Keratinocyte (primary cell): ENCODE results near the gene C16orf96. TPM values are rescaled to one million over a fixed set of nuclear protein-coding genes. Genes with fewer than 3 reads are reported as not detected.

Experiments used
- DNase-seq: peaks from one replicate; pipeline ENCODE4 v3.0.0-alpha.2; 2011; ENCODE audit warnings: low read depth, missing footprints, low spot score
- FAIRE-seq: peaks from 2 replicates; lab custom pipeline; 2011; peaks lifted over from hg19 to GRCh38; lab: Jason Lieb, UNC
- H2AFZ ChIP-seq: 2 replicates; pipeline ENCODE4 v1.6.0; 2012; ENCODE audit warnings: low read length, control low read depth, inconsistent platforms; ENCODE audit not compliant: control insufficient read depth
- H3K27ac ChIP-seq: 2 replicates; pipeline ENCODE4 v1.5.1; 2011; ENCODE audit warnings: low read length; ENCODE audit not compliant: control insufficient read depth, insufficient read depth
- H3K27me3 ChIP-seq: 3 replicates; pipeline ENCODE4 v1.6.0; 2011; ENCODE audit warnings: low read length; ENCODE audit not compliant: control insufficient read depth, insufficient read depth; ENCODE audit errors: extremely low read depth
- H3K36me3 ChIP-seq, 2 experiments: 2 replicates in 1 of 2; 3 replicates in 1 of 2; pipeline ENCODE4 v1.5.1; 2011; ENCODE audit warnings: low read length in 2 of 2, mild to moderate bottlenecking in 1 of 2; ENCODE audit not compliant: control insufficient read depth in 2 of 2, insufficient read depth in 2 of 2; ENCODE audit errors: extremely low read depth in 1 of 2
- H3K4me1 ChIP-seq: 3 replicates; pipeline ENCODE4 v1.5.1; 2011; ENCODE audit warnings: low read length; ENCODE audit not compliant: control insufficient read depth, insufficient read depth; ENCODE audit errors: extremely low read depth
- H3K4me2 ChIP-seq: 3 replicates; pipeline ENCODE4 v1.6.0; 2011; ENCODE audit warnings: low read depth, low read length; ENCODE audit not compliant: control insufficient read depth, insufficient read depth; ENCODE audit errors: extremely low read depth
- H3K4me3 ChIP-seq, 3 experiments: fragments of 200-600 bp in 1 of 3; sonication (generic) in 1 of 3; 2 replicates in 2 of 3; 3 replicates in 1 of 3; pipeline ENCODE4 v1.5.1; 2011 to 2016; ENCODE audit warnings: low read length in 3 of 3, mild to moderate bottlenecking in 3 of 3, control low read depth in 2 of 3, inconsistent platforms in 1 of 3, low read depth in 1 of 3, mixed read lengths in 1 of 3, mixed run types in 1 of 3, moderate library complexity in 1 of 3; ENCODE audit not compliant: control insufficient read depth in 2 of 3, insufficient read depth in 2 of 3; ENCODE audit errors: extremely low read depth in 1 of 3
- H3K79me2 ChIP-seq: 2 replicates; pipeline ENCODE4 v1.6.0; 2012; ENCODE audit warnings: low read length; ENCODE audit not compliant: control insufficient read depth, insufficient read depth
- H3K9ac ChIP-seq: 3 replicates; pipeline ENCODE4 v1.6.0; 2011; ENCODE audit warnings: low read length; ENCODE audit not compliant: control insufficient read depth, insufficient read depth; ENCODE audit errors: extremely low read depth
- H3K9me1 ChIP-seq: 3 replicates; pipeline ENCODE4 v1.6.0; 2011; ENCODE audit warnings: low read length; ENCODE audit not compliant: control insufficient read depth, insufficient read depth; ENCODE audit errors: extremely low read depth
- H3K9me3 ChIP-seq: 2 replicates; pipeline ENCODE4 v1.5.1; 2012; ENCODE audit warnings: low read depth, low read length; ENCODE audit not compliant: control insufficient read depth
- H4K20me1 ChIP-seq: 3 replicates; pipeline ENCODE4 v1.6.0; 2011; ENCODE audit warnings: low read length; ENCODE audit not compliant: control insufficient read depth, insufficient read depth; ENCODE audit errors: extremely low read depth
- EZH2 ChIP-seq: IDR thresholded peaks from one replicate; pipeline ENCODE4 v1.6.1; 2012; ENCODE audit warnings: inconsistent platforms, mild to moderate bottlenecking, low read length, moderate library complexity
- dilution Hi-C: fragments of 300-500 bp; cut with MboI; formaldehyde crosslinking; loops from one replicate; pipeline ENCODE4 v1.7.0; 2020; ENCODE audit warnings: low sequenced_read_pairs; ENCODE audit not compliant: extremely low pct_ligation_motif_present
- polyA plus RNA-seq, 5 experiments: library from polyadenylated mRNA; depleted of rRNA in 3 of 5; stranded (reverse) in 3 of 5; stranded (forward) in 1 of 5; unstranded in 1 of 5; fragments of >200 nt; gene quantifications; 1 replicate in 1 of 5; 2 replicates in 3 of 5; 3 replicates in 1 of 5; pipeline versions ENCODE4 v1.2.1 to v1.2.3, GENCODE V29; 2011 to 2012; ENCODE audit warnings: missing spikeins in 2 of 5, low read depth in 1 of 5, low replicate concordance in 1 of 5
- TF ChIP-seq, protein P1 (sequence below), 3 experiments: IDR thresholded peaks in 1 of 3; conservative IDR thresholded peaks in 1 of 3; optimal IDR thresholded peaks in 1 of 3; 2 replicates in 2 of 3; 3 replicates in 1 of 3; pipeline versions ENCODE3 to v1.5.1; 2011; ENCODE audit warnings: low read length in 3 of 3, mild to moderate bottlenecking in 3 of 3, moderate library complexity in 2 of 3, control low read depth in 1 of 3, inconsistent platforms in 1 of 3; ENCODE audit not compliant: insufficient read depth in 2 of 3; ENCODE audit errors: extremely low read depth in 1 of 3

The C16orf96 gene
- polyA plus RNA-seq, 1 donor (not counting 4 experiments of a cell fraction or from before 2014, with no cell fraction given), result not detected

DNA sequence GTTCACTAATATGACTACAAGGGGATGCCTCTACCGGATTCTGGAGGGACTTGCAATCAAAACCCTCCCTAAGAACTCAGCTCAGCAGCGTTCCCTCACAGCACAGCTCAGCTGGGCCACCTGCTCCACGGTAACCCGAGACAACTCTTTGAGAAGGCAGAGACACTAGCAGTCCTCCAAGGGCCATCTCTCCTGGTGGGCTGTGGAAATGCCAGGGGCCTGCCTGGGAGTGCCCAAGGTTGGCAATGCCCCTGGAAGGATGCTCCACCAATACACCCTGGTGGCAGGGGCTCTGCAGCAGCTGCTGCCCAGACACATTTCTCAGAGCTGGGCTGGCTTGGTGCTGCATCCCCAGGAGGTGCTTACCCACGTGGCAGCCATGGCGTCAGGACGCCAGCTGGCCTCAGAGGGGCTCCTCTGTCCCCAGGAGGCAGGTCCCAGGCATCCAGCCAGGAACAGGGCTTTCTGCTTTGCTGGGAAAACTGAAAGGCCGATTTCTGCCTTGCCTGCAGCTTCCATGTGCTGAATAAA is 34.0 kb upstream of the C16orf96 start:
- Histone ChIP-seq H3K9ac (no peak overlapping the region), H3K4me2 (no peak overlapping the region), H3K27ac (no peak overlapping the region), H4K20me1 (peaks cover 14% of the 10 kb centered on the region), H3K27me3 (no peaks in the 10 kb centered on the region), H3K9me1 (no peaks in the 10 kb centered on the region), H3K4me3 (no peak overlapping the region), H3K4me1 (no peaks in the 10 kb centered on the region), H3K36me3 (peaks cover 0 to 18% of the 10 kb centered on the region in 2 experiments), H2AFZ (no peak overlapping the region), H3K79me2 (peaks cover 69% of the 10 kb centered on the region), H3K9me3 (no peaks in the 10 kb centered on the region)
- dilution Hi-C loops, result no loop called here
- no peak for FAIRE-seq
- no peak for TF ChIP-seq EZH2
- TF ChIP-seq, protein P1, sequence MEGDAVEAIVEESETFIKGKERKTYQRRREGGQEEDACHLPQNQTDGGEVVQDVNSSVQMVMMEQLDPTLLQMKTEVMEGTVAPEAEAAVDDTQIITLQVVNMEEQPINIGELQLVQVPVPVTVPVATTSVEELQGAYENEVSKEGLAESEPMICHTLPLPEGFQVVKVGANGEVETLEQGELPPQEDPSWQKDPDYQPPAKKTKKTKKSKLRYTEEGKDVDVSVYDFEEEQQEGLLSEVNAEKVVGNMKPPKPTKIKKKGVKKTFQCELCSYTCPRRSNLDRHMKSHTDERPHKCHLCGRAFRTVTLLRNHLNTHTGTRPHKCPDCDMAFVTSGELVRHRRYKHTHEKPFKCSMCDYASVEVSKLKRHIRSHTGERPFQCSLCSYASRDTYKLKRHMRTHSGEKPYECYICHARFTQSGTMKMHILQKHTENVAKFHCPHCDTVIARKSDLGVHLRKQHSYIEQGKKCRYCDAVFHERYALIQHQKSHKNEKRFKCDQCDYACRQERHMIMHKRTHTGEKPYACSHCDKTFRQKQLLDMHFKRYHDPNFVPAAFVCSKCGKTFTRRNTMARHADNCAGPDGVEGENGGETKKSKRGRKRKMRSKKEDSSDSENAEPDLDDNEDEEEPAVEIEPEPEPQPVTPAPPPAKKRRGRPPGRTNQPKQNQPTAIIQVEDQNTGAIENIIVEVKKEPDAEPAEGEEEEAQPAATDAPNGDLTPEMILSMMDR (optimal IDR thresholded peaks at IDR 0.05 in 1 of 3, IDR thresholded peaks at IDR 0.05 in 1 of 3, conservative IDR thresholded peaks at IDR 0.05 in 1 of 3; ENCODE audit: extremely low read depth in 1 of 3, insufficient read depth in 2 of 3, low read length in 3 of 3), result no peak
- DNase-seq, result no peak

- H3K9ac ChIP-seq, result no peak overlapping the region
- peaks cover 2% of the 10 kb centered on the region for H3K9me1 ChIP-seq
- H3K9me3 ChIP-seq, result no peaks in the 10 kb centered on the region
- no peak overlapping the region for H3K4me3 ChIP-seq
- no peak overlapping the region for H3K4me2 ChIP-seq
- peaks cover 68% of the 10 kb centered on the region for H3K79me2 ChIP-seq
- DNase-seq, result no peak
- dilution Hi-C loops, result no loop called here
- H3K27ac ChIP-seq, result no peak overlapping the region
- FAIRE-seq, result no peak
- peaks cover 4% of the 10 kb centered on the region for H4K20me1 ChIP-seq
- peaks cover 0 to 15% of the 10 kb centered on the region in 2 experiments for H3K36me3 ChIP-seq
- TF ChIP-seq EZH2, result no peak
- TF ChIP-seq, protein P1 (optimal IDR thresholded peaks at IDR 0.05 in 1 of 3, IDR thresholded peaks at IDR 0.05 in 1 of 3, conservative IDR thresholded peaks at IDR 0.05 in 1 of 3; ENCODE audit: extremely low read depth in 1 of 3, insufficient read depth in 2 of 3, low read length in 3 of 3), result no peak
- H3K4me1 ChIP-seq, result no peaks in the 10 kb centered on the region
- no peak overlapping the region for H2AFZ ChIP-seq
- H3K27me3 ChIP-seq, result no peaks in the 10 kb centered on the region
These were observed 32.5 kb upstream of the C16orf96 start for GRCh38 chr16:4523686-4524085.
